ENCODE data around the gene PARD6G.
A peak's percentile ranks its signal among the peaks of the same experiment; 100 is the strongest.
"Not testable (repeated sequence)": the region's sequence is repeated elsewhere in the genome, so short reads cannot be mapped to it uniquely, and the experiment has no call there.

The PARD6G gene

GRCh38 chr18:80247393-80247841 lies at the start of gene PARD6G:
TSS of gene PARD6G (minus strand) at chr18:80247514. CDS start at chr18:80247348, 166 bp downstream.
- DNase-seq: peak in 13 of 14 donors; percentile 32 to 88 (median 74)

GRCh38 chr18:80262241-80263033 lies 15.1 kb upstream of the PARD6G start:
- not testable (repeated sequence) for DNase-seq

- no peak for DNase-seq
Measured at GRCh38 chr18:80259610-80260009, 12.3 kb upstream of the PARD6G start.

- DNase-seq: no peak
Measured at GRCh38 chr18:80258640-80259039, 11.3 kb upstream of the PARD6G start.

- DNase-seq: not testable (repeated sequence)
Measured at GRCh38 chr18:80257579-80258543, 10.5 kb upstream of the PARD6G start.

- no peak for DNase-seq
Measured at GRCh38 chr18:80254971-80255500, 7.7 kb upstream of the PARD6G start.

- DNase-seq: no peak
Measured at GRCh38 chr18:80253871-80254492, 6.7 kb upstream of the PARD6G start.

- no peak for DNase-seq
Measured at GRCh38 chr18:80253236-80253635, 5.9 kb upstream of the PARD6G start.

- DNase-seq: no peak
Measured at GRCh38 chr18:80252136-80252535, 4.8 kb upstream of the PARD6G start.

- DNase-seq: no peak
Measured at GRCh38 chr18:80251700-80252099, 4.4 kb upstream of the PARD6G start.

GRCh38 chr18:80250740-80251364 lies 3.5 kb upstream of the PARD6G start:
- no peak for DNase-seq

GRCh38 chr18:80249217-80250093 lies 2.1 kb upstream of the PARD6G start:
- DNase-seq: no peak

GRCh38 chr18:80246445-80247392 lies 595 bp downstream of the PARD6G start:
- peak in 5 of 14 donors; percentile 16 to 61 (median 45) for DNase-seq

- no peak for DNase-seq
Measured at GRCh38 chr18:80245781-80246444, 1.4 kb downstream of the PARD6G start.

- no peak for DNase-seq
Measured at GRCh38 chr18:80244956-80245730, 2.2 kb downstream of the PARD6G start.

GRCh38 chr18:80244167-80244566 lies 3.1 kb downstream of the PARD6G start:
- no peak for DNase-seq

GRCh38 chr18:80243204-80243603 lies 4.1 kb downstream of the PARD6G start:
- no peak for DNase-seq

All from C1 segment of cervical spinal cord (tissue), 14 donors.